Omental fat pad (tissue), 4 donors: Measurements from ENCODE around the gene CBARP. TPM values are rescaled to one million over a fixed set of nuclear protein-coding genes. Genes with fewer than 3 reads are reported as not detected.

ENCODE experiments used
- ATAC-seq: fragments of 150-250 bp; one replicate; pipeline ENCODE4 v1.9.1; 2016; ENCODE audit warnings: mild to moderate bottlenecking, moderate library complexity; ENCODE audit not compliant: low FRiP score
- DNase-seq: peaks from one replicate; pipeline ENCODE4 v3.0.0-alpha.2; 2019; ENCODE audit warnings: low spot score
- CTCF ChIP-seq, 3 donors: fragments of 450-650 bp; IDR thresholded peaks; one replicate each; pipeline ENCODE4 v1.5.1; 2016 to 2017; ENCODE audit warnings: antibody characterized with exemption in 3 of 3, mild to moderate bottlenecking in 3 of 3, moderate library complexity in 2 of 3
- total RNA-seq, 4 donors: library from RNA; depleted of rRNA; stranded (reverse); fragments of >200 nt; gene quantifications; one replicate each; pipeline ENCODE4 v1.1.0, GENCODE V29; 2016

The CBARP gene
- total RNA-seq, 4 donors from 2014 or later, result 0.63 to 19.6 (median 2.2) TPM; not detected in 1

- DNase-seq, result no peak
- ATAC-seq, result no peak
- TF ChIP-seq CTCF (IDR thresholded peaks at IDR 0.05), result no peak
Observed at GRCh38 chr19:1278713-1279660, 41.2 kb upstream of the CBARP start.

GRCh38 chr19:1278074-1278473 lies 40.3 kb upstream of the CBARP start:
- ATAC-seq (no peak), DNase-seq (no peak)
- TF ChIP-seq CTCF (IDR thresholded peaks at IDR 0.05), result no peak

- DNase-seq (no peak), ATAC-seq (no peak)
- no peak for TF ChIP-seq CTCF (IDR thresholded peaks at IDR 0.05)
Observed at GRCh38 chr19:1277061-1277460, 39.3 kb upstream of the CBARP start.

- TF ChIP-seq CTCF (IDR thresholded peaks at IDR 0.05), result no peak
Observed at GRCh38 chr19:1276628-1277022, 38.8 kb upstream of the CBARP start.

GRCh38 chr19:1275976-1276627 lies 38.3 kb upstream of the CBARP start:
- no peak for TF ChIP-seq CTCF (IDR thresholded peaks at IDR 0.05)
- DNase-seq, result no peak
- ATAC-seq, result no peak

More at GRCh38 chr19:1276628-1277022, 38.8 kb upstream of the CBARP start:
- ATAC-seq (no peak), DNase-seq (no peak)

- DNase-seq (peak; percentile 88), ATAC-seq (peak; percentile 79)
- no peak for TF ChIP-seq CTCF (IDR thresholded peaks at IDR 0.05)
Observed at GRCh38 chr19:1275260-1275975, 37.6 kb upstream of the CBARP start, which contains the start of gene FAM174C. Gene FAM174C, plus strand, starts transcription at chr19:1275530. Its CDS starts 20 bp downstream, at chr19:1275550.
